Liver (tissue), 9 donors: ENCODE measurements around the gene CA14. TPM values are rescaled to one million over a fixed set of nuclear protein-coding genes. Genes with fewer than 3 reads are reported as not detected.

Experiments
- DNase-seq: peaks from one replicate; pipeline ENCODE4 v3.0.0-alpha.2; 2017; ENCODE audit warnings: low spot score
- H3K27ac ChIP-seq, 2 donors: one replicate each; pipeline ENCODE4 v1.7.0; 2013; ENCODE audit warnings: inconsistent platforms in 2 of 2, low read length in 2 of 2, control low read depth in 1 of 2, low read depth in 1 of 2, mild to moderate bottlenecking in 1 of 2
- H3K27me3 ChIP-seq, 4 donors: one replicate each; pipeline versions ENCODE4 v1.6.1 to v1.7.0; 2013; ENCODE audit warnings: low read length in 3 of 4, inconsistent platforms in 1 of 4, mild to moderate bottlenecking in 1 of 4, moderate library complexity in 1 of 4; ENCODE audit not compliant: control insufficient read depth in 4 of 4, insufficient read depth in 4 of 4
- H3K36me3 ChIP-seq, 4 donors: one replicate each; pipeline versions ENCODE4 v1.6.1 to v1.7.0; 2013; ENCODE audit warnings: low read length in 3 of 4, mild to moderate bottlenecking in 3 of 4, low read depth in 1 of 4, moderate library complexity in 1 of 4; ENCODE audit not compliant: control insufficient read depth in 4 of 4, insufficient read depth in 3 of 4
- H3K4me1 ChIP-seq, 4 donors: one replicate each; pipeline versions ENCODE4 v1.6.1 to v1.7.0; 2013; ENCODE audit warnings: low read length in 3 of 4, mild to moderate bottlenecking in 3 of 4, moderate library complexity in 1 of 4; ENCODE audit not compliant: control insufficient read depth in 4 of 4, insufficient read depth in 4 of 4
- H3K4me3 ChIP-seq, 3 donors: one replicate each; pipeline versions ENCODE4 v1.6.1 to v1.7.0; 2013; ENCODE audit warnings: low read length in 3 of 3, control low read depth in 1 of 3, low read depth in 1 of 3, mild to moderate bottlenecking in 1 of 3
- H3K9ac ChIP-seq, 2 donors: one replicate each; pipeline ENCODE4 v1.7.0; 2013; ENCODE audit warnings: low read length in 2 of 2, mild to moderate bottlenecking in 2 of 2, moderate library complexity in 2 of 2, control low read depth in 1 of 2, low read depth in 1 of 2
- H3K9me3 ChIP-seq, 4 donors: one replicate each; pipeline versions ENCODE4 v1.6.1 to v1.7.0; 2013; ENCODE audit warnings: low read length in 3 of 4; ENCODE audit not compliant: control insufficient read depth in 4 of 4
- FOXA1 ChIP-seq: IDR thresholded peaks from 2 replicates; pipeline ENCODE4 v1.6.1; 2016; ENCODE audit warnings: antibody characterized with exemption
- FOXA2 ChIP-seq: IDR thresholded peaks from 2 replicates; pipeline ENCODE4 v1.6.1; 2016; ENCODE audit warnings: antibody characterized with exemption
- GABPA ChIP-seq, 2 donors: IDR thresholded peaks in 1 of 2; conservative IDR thresholded peaks in 1 of 2; 2 replicates each; pipeline ENCODE4 v1.6.1; 2016; ENCODE audit warnings: antibody characterized with exemption in 2 of 2, mild to moderate bottlenecking in 1 of 2, moderate library complexity in 1 of 2
- HNF4A ChIP-seq, 2 donors: conservative IDR thresholded peaks; 2 replicates each; pipeline ENCODE4 v1.6.1; 2016; ENCODE audit warnings: antibody characterized with exemption in 2 of 2, mild to moderate bottlenecking in 2 of 2
- HNF4G ChIP-seq: IDR thresholded peaks from 2 replicates; pipeline ENCODE4 v1.6.1; 2016; ENCODE audit warnings: antibody characterized with exemption
- MAX ChIP-seq: IDR thresholded peaks from 2 replicates; pipeline ENCODE4 v1.6.1; 2016; ENCODE audit warnings: antibody characterized with exemption
- NR2F2 ChIP-seq: IDR thresholded peaks from 2 replicates; pipeline ENCODE4 v1.6.1; 2016; ENCODE audit warnings: antibody characterized with exemption
- RAD21 ChIP-seq, 2 donors: IDR thresholded peaks; 2 replicates each; pipeline ENCODE4 v1.6.1; 2016; ENCODE audit warnings: antibody characterized with exemption in 2 of 2, mild to moderate bottlenecking in 2 of 2
- REST ChIP-seq: IDR thresholded peaks from 2 replicates; pipeline ENCODE4 v1.6.1; 2016; ENCODE audit warnings: antibody characterized with exemption, mild to moderate bottlenecking
- SP1 ChIP-seq: IDR thresholded peaks from 2 replicates; pipeline ENCODE4 v1.6.1; 2018; ENCODE audit warnings: antibody characterized with exemption, mild to moderate bottlenecking
- TAF1 ChIP-seq: conservative IDR thresholded peaks from 2 replicates; pipeline ENCODE4 v1.6.1; 2016; ENCODE audit warnings: antibody characterized with exemption, mild to moderate bottlenecking
- YY1 ChIP-seq: IDR thresholded peaks from 2 replicates; pipeline ENCODE4 v1.6.1; 2016; ENCODE audit warnings: antibody characterized with exemption, mild to moderate bottlenecking
- ZBTB33 ChIP-seq: IDR thresholded peaks from 2 replicates; pipeline ENCODE4 v1.6.1; 2016; ENCODE audit warnings: antibody characterized with exemption
- WGBS: extraction: QIAGEN DNeasy Blood & Tissue Kit; methylation state at CpG from one replicate; pipeline ENCODE4 v1.1.7; 2013; 5-methylcytosine and 5-hydroxymethylcytosine counted together
- polyA plus RNA-seq, 2 donors: library from polyadenylated mRNA; stranded (reverse) in 1 of 2; unstranded in 1 of 2; fragments of 200-250 nt in 1 of 2; fragments of >200 nt in 1 of 2; fragmentation: Nextera tagmentation in 1 of 2; extraction: Ambion mirVana in 1 of 2; gene quantifications; one replicate each; pipeline versions ENCODE4 v1.2.1 to v1.2.3, GENCODE V29; 2013 to 2015
- total RNA-seq, 2 donors: library from RNA; depleted of rRNA; stranded (reverse); fragments of >200 nt; gene quantifications; one replicate each; pipeline ENCODE4 v1.2.3, GENCODE V29; 2014
- TF ChIP-seq, protein P1 (sequence below): fragments of 150-350 bp; IDR thresholded peaks from 2 replicates; pipeline ENCODE4 v1.5.1; 2017; ENCODE audit warnings: improper control_type of control experiment, low read depth, low read length; ENCODE audit not compliant: missing input control
- donor health status: healthy.
- donor health status: healthy.
- donor health status: healthy.
- donor health status: healthy.
- donor health status: healthy.

CA14 gene
- total and polyA plus RNA-seq, 4 donors, result 0.22 to 2.7 (median 1.2) TPM

DNA sequence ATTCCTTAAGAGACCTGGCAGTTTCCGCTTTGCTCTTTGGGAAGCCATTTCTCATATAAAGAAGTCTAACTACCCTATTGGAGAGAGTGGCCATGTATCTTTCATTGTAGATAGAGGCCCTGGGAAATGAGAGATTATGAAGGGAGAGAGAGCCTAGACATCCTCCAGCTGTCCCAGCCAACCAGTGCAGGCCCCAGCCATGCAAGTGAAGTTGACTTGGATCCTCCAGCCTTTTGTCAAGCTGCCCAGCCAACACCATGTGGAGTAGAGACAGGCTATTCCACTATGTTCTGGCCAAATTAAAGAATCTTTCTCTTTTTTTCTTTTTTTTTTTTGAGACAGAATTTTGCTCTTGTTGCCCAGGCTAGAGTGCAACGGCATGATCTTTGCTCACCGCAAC is 14.6 kb upstream of the CA14 start (continued):
- TF ChIP-seq, protein P1, sequence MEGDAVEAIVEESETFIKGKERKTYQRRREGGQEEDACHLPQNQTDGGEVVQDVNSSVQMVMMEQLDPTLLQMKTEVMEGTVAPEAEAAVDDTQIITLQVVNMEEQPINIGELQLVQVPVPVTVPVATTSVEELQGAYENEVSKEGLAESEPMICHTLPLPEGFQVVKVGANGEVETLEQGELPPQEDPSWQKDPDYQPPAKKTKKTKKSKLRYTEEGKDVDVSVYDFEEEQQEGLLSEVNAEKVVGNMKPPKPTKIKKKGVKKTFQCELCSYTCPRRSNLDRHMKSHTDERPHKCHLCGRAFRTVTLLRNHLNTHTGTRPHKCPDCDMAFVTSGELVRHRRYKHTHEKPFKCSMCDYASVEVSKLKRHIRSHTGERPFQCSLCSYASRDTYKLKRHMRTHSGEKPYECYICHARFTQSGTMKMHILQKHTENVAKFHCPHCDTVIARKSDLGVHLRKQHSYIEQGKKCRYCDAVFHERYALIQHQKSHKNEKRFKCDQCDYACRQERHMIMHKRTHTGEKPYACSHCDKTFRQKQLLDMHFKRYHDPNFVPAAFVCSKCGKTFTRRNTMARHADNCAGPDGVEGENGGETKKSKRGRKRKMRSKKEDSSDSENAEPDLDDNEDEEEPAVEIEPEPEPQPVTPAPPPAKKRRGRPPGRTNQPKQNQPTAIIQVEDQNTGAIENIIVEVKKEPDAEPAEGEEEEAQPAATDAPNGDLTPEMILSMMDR, result no peak
- TF ChIP-seq FOXA2, result no peak
- TF ChIP-seq GABPA (IDR thresholded peaks at IDR 0.05 in 1 of 2, conservative IDR thresholded peaks at IDR 0.05 in 1 of 2), result no peak
- TF ChIP-seq SP1, result no peak

DNA sequence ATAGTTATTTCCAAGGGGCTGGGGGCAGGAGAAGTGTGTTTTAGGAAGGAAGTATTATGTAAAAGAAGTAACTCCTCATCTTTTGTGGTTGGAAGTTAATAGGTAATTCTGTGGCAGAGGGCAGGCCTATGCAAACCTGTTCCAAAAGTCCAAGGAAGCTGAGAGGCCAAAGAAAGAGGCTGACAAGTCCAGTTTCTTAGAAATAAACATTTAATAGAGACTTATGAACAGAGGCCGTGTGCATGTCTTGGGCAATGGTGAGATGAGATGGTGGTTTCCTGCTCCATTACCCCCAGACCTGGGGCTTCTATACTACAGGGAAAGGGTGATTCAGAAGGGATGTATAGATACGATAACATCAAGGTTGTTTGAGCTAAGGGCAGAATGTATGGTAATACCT is 7.6 kb upstream of the CA14 start:
- TF ChIP-seq SP1, result no peak
- TF ChIP-seq FOXA1, result no peak
- no peak for TF ChIP-seq REST
- TF ChIP-seq NR2F2, result no peak
- TF ChIP-seq, protein P1, result no peak
- no peak for TF ChIP-seq ZBTB33
- TF ChIP-seq MAX, result no peak
- TF ChIP-seq HNF4G, result no peak
- no peak for TF ChIP-seq TAF1
- TF ChIP-seq YY1, result no peak
- TF ChIP-seq HNF4A (conservative IDR thresholded peaks at IDR 0.05), result no peak
- no peak for TF ChIP-seq GABPA (IDR thresholded peaks at IDR 0.05 in 1 of 2, conservative IDR thresholded peaks at IDR 0.05 in 1 of 2)
- no peak for TF ChIP-seq RAD21 (IDR thresholded peaks at IDR 0.05)

More for the DNA sequence above, 7.6 kb upstream of the CA14 start:
- H3K4me3 ChIP-seq, result no peak overlapping the region
- no peak overlapping the region for H3K9ac ChIP-seq
- H3K27ac ChIP-seq, result no peak overlapping the region
- H3K9me3 ChIP-seq, result no peaks in the 10 kb centered on the region
- H3K4me1 ChIP-seq, result no peaks in the 10 kb centered on the region
- WGBS, result 87% methylated on average over 2 of the region's 2 CpGs
- no peaks in the 10 kb centered on the region for H3K36me3 ChIP-seq
- DNase-seq, result no peak
- H3K27me3 ChIP-seq, result no peaks in the 10 kb centered on the region
